ENCODE results near the gene CARMIL1.
"Not testable (repeated sequence)": the region's sequence is repeated elsewhere in the genome, so short reads cannot be mapped to it uniquely, and the experiment has no call there.

The CARMIL1 gene

DNA sequence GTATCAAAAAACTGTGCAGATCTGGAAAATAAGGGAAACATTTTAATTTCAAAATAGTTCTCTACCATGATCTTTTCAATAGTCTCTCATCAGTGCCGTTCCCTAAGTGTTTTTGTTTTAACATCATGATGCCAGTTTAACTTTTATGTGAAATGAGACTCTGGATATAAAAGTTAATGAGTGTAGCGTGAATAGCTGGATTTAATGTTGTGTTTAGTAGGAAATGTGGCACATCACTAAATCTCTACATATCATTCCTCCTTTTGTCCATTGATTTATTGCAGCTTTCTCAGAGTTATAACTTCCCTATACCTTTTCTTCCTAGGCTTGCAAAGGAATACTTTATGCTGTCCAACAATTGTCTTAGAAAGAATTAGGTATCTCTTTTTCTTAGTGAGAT, 291.4 kb downstream of the CARMIL1 start:
- DNase-seq (ENCODE audit: low read depth in 1 of 2, low spot score in 1 of 2) = no peak
- in situ Hi-C loops (cut with HindIII; ENCODE audit: low pct_unique_long_range_greater_than_20kb, low sequenced_read_pairs) = no loop called here
- TF ChIP-seq JUND (IDR thresholded peaks at IDR 0.05; ENCODE audit: low read depth) = no peak

DNA sequence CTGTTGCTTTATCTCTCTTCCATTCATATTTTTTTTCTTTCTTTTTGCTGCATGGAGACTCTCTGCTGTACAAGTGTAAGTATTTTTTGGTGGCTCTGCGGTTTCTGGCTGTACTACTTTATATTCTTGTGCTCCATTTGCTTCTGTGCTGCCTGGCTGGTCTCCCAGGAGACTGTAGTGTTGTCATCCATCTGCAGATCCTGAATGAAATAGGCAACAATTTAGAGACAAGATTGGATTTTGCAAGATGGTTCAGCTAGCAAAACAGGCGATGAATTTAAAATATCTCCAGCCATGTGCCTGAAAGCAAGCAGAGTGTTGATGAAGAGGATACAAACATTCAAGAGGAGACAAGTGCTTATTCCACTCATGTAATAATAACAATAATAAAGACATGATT, 297.7 kb downstream of the CARMIL1 start:
- in situ Hi-C loops (cut with HindIII; ENCODE audit: low pct_unique_long_range_greater_than_20kb, low sequenced_read_pairs) = no loop called here
- no peak for DNase-seq (ENCODE audit: low read depth in 1 of 2, low spot score in 1 of 2)
- no peak for TF ChIP-seq JUND (IDR thresholded peaks at IDR 0.05; ENCODE audit: low read depth)

DNA sequence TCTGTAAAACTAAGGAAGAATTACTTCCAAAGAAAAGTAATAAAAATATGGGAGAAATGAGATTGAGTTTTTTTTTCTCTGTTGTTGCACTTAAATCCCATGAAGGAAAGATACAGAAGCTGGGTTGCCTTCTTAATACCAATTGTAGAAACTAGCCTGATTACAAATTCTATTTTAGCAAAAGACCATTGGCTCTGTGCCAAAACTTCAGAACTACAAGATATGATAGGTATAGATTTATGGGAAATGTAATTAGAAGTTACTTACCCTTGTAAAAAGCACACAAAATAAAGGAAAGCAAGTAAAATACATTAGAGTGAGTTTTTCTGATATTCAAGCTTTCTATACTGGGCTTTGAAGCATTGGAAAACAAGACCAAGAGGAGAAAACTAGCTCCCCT, 299.4 kb downstream of the CARMIL1 start:
- in situ Hi-C loops (cut with HindIII; ENCODE audit: low pct_unique_long_range_greater_than_20kb, low sequenced_read_pairs) = no loop called here
- DNase-seq (ENCODE audit: low read depth in 1 of 2, low spot score in 1 of 2) = no peak
- no peak for TF ChIP-seq JUND (IDR thresholded peaks at IDR 0.05; ENCODE audit: low read depth)

DNA sequence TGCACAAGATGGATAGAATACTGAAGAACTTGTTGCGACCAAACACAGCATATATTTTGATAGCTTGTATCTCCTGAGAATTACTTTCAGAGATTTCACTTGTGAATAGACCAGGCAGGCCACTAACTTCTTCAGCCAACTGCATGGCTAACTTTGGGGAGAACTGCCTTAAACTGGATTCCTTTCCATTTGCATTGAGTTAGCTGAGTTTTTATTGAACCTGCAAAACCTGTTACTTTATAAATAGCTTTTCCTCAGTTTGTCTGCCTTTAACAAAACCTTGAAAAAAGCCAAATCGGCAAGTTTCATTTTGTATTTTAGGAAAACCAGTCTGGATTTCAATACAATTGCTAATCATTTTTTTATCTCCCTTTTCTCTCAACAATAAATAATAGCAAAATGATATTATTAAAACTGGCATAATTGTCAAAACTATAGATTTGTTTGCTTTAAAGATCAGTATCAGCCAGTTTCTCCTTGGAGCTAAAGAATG, 300.3 kb downstream of the CARMIL1 start:
- no peak for TF ChIP-seq JUND (IDR thresholded peaks at IDR 0.05; ENCODE audit: low read depth)
- in situ Hi-C loops (cut with HindIII; ENCODE audit: low pct_unique_long_range_greater_than_20kb, low sequenced_read_pairs) = no loop called here
- DNase-seq (ENCODE audit: low read depth in 1 of 2, low spot score in 1 of 2) = no peak

DNA sequence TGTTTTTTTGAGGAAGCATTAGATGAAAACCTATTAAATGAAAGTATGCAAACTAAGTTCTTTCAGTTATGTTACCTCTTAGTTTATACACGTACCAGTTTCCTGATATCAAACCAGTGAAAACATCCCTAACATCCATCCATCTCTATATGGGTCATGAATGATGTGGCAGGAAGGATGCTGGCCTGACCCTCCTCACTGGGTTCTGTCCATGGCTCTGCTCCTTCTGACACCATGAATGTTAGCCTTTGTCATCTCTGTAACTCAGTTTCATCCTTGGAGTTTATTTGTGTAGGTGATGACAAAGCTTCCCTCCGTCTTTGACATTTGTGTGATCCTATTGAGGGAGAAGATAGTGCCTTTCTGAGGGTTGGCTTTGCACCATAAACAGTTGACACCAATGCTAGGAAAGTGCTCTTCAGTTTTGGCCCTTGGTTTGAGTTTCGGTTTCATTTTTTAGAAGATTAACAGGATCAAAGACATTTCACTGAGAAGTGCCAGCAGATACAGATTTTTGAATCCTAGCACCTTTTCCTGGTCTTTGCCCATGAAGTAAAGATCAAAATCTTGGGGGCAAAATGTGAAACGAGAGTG, 300.8 kb downstream of the CARMIL1 start:
- no peak for TF ChIP-seq JUND (IDR thresholded peaks at IDR 0.05; ENCODE audit: low read depth)
- in situ Hi-C loops (cut with HindIII; ENCODE audit: low pct_unique_long_range_greater_than_20kb, low sequenced_read_pairs) = no loop called here
- no peak for DNase-seq (ENCODE audit: low read depth in 1 of 2, low spot score in 1 of 2)

DNA sequence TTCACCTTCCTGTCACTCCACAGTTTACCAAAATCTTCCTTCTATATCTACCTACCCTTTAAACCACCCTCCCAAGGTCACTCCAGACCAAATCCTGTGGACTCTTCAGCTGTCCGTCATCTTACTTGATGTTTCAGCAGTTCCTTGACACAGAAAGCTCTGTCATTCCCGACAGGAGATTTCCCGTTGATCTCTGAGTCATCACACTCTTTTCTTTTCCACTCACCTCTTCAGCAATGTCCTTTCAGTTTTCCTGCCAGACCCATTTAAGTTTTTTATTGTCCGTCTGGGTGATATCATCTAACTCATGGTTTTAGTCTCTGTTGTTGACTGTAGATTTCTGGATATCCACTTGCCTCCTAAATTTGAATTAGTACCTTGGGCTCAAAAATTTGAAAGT, 302.9 kb downstream of the CARMIL1 start:
- TF ChIP-seq JUND (IDR thresholded peaks at IDR 0.05; ENCODE audit: low read depth) = no peak
- in situ Hi-C loops (cut with HindIII; ENCODE audit: low pct_unique_long_range_greater_than_20kb, low sequenced_read_pairs) = no loop called here
- no peak for DNase-seq (ENCODE audit: low read depth in 1 of 2, low spot score in 1 of 2)

DNA sequence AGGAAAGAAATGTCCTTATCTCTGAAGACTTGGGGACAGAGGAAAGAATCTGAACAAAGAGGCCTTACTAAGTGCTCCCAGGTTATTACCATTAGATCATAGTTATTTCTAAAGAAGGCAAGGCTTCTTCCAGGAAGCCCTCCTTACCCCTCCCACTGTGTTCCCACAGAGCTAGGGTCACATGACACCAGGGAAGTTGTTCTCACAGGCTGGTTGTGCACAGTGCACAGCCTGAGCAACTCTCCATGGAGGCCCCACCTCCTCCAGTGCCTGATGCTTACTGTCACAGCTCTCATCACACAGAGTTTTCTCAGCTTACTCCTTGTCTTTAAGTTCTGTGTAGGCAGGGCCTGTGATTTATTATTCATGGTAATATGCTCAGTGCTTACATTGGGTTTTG, 303.9 kb downstream of the CARMIL1 start:
- no peak for TF ChIP-seq JUND (IDR thresholded peaks at IDR 0.05; ENCODE audit: low read depth)
- no peak for DNase-seq (ENCODE audit: low read depth in 1 of 2, low spot score in 1 of 2)
- in situ Hi-C loops (cut with HindIII; ENCODE audit: low pct_unique_long_range_greater_than_20kb, low sequenced_read_pairs) = no loop called here

DNA sequence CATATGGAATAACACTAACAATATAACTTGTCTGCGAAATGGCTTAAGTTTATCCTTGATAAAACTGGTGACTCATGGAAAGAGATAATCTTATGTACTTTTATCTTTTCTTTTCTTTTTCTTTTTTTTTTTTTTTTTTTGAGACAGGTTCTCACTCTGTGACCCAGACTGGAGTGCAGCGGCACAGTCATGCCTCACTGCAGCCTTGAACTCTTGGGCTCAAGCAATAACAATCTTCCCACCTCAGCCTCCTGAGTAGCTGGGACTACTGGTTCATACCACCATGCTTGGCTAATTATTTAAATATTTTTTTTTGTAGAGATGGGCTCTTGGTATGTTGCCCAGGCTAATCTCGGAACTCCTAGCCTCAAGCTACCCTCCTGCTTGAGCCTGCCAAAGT, 304.7 kb downstream of the CARMIL1 start:
- no peak for DNase-seq (ENCODE audit: low read depth in 1 of 2, low spot score in 1 of 2)
- in situ Hi-C loops (cut with HindIII; ENCODE audit: low pct_unique_long_range_greater_than_20kb, low sequenced_read_pairs) = no loop called here
- no peak for TF ChIP-seq JUND (IDR thresholded peaks at IDR 0.05; ENCODE audit: low read depth)

DNA sequence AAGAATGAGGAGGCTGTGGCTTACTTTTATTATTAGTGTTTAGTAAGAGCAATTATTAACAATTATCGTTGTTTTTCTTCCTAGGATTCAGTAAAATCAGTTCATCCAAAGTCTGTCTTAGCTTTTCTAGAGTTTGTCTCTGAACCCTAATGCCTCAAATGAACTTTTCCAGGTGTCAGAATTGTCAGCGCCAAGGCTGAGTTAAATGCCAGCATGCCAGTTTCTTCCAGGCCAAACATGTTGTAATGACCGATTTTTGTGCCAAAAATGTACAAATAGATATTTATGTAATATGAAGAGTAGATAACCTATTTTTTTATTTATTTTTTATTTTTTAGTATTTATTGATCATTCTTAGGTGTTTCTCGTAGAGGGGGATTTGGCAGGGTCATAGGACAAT, 306.1 kb downstream of the CARMIL1 start:
- no peak for DNase-seq (ENCODE audit: low read depth in 1 of 2, low spot score in 1 of 2)
- no peak for TF ChIP-seq JUND (IDR thresholded peaks at IDR 0.05; ENCODE audit: low read depth)

DNA sequence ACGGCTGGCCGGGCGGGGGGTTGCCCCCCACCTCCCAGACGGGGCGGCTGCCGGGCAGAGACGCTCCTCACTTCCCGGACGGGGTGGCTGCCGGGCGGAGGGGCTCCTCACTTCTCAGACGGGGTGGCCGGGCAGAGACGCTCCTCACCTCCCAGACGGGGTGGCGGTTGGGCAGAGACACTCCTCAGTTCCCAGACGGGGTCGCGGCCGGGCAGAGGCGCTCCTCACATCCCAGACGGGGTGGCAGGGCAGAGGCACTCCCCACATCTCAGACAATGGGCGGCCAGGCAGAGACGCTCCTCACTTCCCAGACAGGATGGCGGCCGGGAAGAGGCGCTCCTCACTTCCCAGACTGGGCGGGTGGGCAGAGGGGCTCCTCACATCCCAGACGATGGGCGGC, 306.9 kb downstream of the CARMIL1 start:
- DNase-seq (ENCODE audit: low read depth in 1 of 2, low spot score in 1 of 2); in situ Hi-C loops (cut with HindIII; ENCODE audit: low pct_unique_long_range_greater_than_20kb, low sequenced_read_pairs): not testable (repeated sequence)

More for the DNA sequence above, 306.1 kb downstream of the CARMIL1 start:
- in situ Hi-C loops (cut with HindIII; ENCODE audit: low pct_unique_long_range_greater_than_20kb, low sequenced_read_pairs) = no loop called here

DNA sequence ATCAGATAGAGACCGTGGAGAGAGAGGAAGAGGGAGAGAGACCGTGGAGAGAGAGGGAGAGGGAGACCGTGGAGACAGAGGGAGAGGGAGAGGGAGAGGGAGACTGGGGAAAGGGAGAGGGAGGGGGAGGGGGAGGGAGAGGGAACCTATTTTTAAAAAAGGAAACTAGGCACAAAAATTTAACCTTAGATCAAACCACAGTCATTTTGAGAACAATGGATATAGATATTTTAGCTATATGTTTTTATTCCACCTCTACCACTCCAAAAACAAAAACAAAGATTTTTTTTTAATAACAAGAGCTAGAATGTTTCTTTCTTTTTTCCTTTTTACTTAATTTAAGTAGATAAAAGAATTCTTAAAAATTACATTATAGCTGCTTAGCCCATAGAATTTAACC, 307.8 kb downstream of the CARMIL1 start:
- in situ Hi-C loops (cut with HindIII; ENCODE audit: low pct_unique_long_range_greater_than_20kb, low sequenced_read_pairs) = no loop called here
- no peak for DNase-seq (ENCODE audit: low read depth in 1 of 2, low spot score in 1 of 2)
- no peak for TF ChIP-seq JUND (IDR thresholded peaks at IDR 0.05; ENCODE audit: low read depth)

DNA sequence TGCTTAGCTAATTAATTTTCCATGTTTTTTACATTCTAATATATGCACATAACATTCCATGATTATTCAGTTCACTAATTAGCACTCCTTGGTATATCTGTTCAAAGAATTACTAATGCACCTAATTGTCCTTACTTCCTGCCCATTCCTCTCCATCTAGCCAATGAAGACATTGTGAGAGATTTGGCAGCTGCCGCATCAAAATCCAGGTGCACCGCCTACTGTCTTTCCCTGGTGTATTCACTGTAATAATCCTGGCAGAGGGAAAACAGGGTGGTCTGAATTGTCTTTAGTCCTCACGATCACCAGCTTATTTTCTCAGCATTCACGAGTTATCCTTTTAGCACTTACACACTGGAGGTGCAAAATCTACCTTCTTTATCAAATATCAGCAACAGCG, 311.8 kb downstream of the CARMIL1 start:
- no peak for TF ChIP-seq JUND (IDR thresholded peaks at IDR 0.05; ENCODE audit: low read depth)
- in situ Hi-C loops (cut with HindIII; ENCODE audit: low pct_unique_long_range_greater_than_20kb, low sequenced_read_pairs) = no loop called here
- DNase-seq (ENCODE audit: low read depth in 1 of 2, low spot score in 1 of 2) = no peak

DNA sequence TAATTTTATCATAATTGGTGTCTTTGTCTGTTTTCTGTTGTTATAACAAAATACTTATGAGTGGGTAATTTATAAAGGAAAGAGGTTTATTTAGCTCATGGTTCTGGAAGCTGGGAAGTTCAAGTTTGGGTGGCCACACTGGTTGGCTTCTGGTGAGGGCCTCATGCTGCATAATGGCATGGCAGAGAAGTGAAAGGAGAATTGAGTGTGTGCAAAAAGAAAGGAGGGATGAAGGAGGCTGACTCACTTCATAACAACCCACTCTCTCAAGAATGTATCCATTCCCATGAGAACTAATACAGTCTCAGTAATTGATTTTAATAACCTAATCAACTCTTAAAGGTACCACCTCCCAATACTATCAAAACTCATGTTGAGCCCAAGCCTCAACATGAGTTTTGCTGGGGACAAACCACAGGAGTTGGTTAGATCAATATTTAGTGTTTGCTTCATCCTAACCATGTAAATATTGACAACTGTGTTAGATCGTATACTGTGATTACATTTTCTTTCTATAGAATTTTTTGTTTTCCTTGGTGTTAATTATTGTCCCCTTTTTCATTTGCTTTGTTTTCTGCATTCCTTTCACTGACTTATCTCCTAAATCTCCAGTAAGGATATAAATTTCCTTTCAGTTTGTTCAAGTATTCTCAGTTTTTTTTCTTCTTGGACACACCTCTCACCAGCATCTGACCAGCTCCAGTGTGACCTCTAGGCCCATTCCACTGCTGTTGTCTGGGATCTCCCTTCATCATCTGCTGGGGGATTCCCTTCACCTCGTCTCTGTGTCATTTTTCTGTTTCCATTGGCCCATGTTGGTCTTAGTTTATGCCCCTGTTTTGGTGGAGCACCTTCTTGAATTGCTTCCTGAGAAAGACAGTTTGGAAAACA, 318.0 kb downstream of the CARMIL1 start:
- TF ChIP-seq JUND (IDR thresholded peaks at IDR 0.05; ENCODE audit: low read depth) = no peak
- in situ Hi-C loops (cut with HindIII; ENCODE audit: low pct_unique_long_range_greater_than_20kb, low sequenced_read_pairs) = no loop called here
- peak in 1 of 2 experiments; percentile 47 for DNase-seq (ENCODE audit: low read depth in 1 of 2, low spot score in 1 of 2)
